NCI-H510A (cell line): ENCODE data around the gene ALS2.

Source experiments
- DNase-seq: peaks from one replicate; lab custom pipeline; 2025; lab: John Stamatoyannopoulos, UW

The ALS2 gene

DNA sequence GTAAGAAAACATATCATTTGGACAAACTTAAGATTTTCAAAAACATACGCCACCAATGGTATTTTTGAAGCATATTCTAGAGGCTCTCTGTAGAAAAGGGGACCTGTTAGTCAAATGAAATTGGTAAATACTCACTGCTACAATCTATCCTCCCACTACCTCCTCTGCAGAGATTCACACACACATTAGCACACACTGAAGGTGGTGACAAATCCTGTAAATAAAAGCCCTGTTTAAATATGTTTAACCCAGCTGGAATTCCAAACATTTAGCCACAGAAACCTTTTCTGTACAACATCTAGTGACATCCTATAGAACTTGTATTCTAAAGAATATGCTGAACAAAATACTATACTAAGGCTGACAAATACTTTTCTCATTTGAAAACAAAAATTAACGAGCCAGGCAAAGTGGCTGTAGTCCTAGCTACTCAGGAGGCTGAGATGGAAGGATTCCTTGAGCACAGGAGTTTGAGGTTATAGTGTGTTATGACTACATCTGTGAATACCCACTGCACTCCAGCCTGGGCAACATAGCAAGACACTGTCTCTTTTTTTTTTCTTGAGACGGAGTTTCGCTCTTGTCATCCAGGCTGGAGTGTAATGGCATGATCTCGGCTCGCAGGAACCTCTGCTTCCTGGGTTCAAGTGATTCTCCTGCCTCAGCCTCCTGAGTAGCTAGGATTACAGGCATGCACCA lies 25.9 kb downstream of the ALS2 start:
- DNase-seq, result no peak

GRCh38 chr2:201751566-201751965 lies 29.2 kb downstream of the ALS2 start:
- DNase-seq, result no peak

DNA sequence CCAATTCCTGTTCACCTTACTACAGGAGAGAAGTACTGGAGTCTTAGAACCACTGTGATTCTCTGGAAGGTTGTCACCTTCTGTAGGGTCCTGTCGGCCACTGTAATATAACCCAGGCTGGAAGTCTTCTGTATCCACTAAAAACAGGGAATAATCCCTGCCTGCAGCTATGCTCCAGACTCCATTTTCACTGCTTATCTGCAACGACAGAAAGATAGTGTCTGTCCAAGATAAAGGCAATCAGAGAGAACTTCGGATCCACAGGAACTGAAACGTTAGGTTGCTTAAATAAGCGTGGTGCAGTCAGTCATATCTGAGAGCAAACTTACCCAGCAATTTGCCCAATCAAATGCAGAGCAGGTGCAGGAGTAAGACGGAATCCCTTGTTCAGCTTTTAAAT lies 34.2 kb downstream of the ALS2 start:
- DNase-seq, result no peak

GRCh38 chr2:201735486-201735885 lies 45.2 kb downstream of the ALS2 start:
- DNase-seq, result no peak

DNA sequence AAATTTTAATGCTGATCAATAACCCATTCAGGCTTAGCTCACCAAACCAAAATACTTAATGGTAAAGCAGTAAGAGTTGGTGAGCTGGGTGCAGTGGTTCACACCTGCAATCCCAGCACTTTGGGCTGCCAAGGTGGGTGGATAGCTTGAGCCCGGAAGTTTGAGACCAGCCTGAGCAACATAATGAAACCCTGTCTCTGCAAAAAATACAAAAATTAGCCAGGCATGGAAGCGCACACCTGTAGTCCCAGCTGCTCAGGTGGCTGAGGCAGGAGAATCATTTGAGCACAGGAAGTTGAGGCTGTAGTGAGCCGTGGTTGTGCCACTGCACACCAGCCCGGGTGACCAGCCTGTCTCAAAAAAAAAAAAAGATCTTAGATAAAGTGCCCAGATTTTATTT lies 46.6 kb downstream of the ALS2 start:
- no peak for DNase-seq

DNA sequence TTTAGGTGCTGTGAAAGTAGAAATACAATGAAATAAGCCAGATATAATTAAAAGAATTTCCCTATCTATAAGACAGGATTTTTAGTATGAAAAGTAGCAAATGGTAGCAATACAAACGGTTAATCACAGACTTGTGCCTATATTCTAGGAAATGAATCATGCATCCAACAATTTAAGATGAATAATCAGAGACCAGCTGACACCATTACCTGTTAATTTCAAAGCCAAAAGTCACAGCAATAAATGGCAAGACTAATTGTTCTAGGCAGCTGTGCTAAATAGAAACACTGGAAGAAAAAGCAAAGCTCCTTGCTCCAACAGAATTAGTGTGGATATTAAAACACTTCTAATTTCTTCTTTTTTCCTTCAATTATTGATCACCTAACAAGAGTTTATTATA lies 47.2 kb downstream of the ALS2 start:
- DNase-seq, result no peak

DNA sequence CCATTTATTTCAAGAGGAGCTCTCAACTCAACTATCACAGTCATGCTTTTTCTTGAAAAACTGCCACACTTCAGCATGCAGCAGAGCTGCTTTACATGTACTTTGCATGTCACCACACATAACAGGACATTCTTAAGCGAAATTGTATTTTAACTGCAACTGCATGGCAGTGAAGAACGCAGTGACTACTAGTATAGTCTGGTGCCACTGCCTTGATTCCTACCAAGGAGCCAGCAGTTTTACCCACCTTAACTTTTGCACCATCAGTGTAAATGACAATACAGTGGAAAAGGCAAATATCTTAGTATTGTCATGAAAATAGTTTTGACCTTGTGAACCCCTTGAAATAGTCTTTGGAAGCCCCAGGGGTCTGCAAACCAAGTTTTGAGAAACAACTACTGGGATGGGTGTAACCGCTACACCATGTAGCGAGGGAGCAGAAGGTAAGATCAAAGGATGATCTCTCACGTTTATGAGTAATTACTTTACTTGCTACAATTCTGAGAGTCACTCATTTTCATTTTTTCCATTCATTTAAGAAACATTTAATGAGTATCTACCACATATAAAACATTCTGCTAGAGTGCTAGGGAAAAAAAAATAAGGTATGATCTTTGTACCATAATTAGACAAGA lies 50.0 kb downstream of the ALS2 start:
- no peak for DNase-seq

- no peak for DNase-seq
These were observed 65.3 kb downstream of the ALS2 start for GRCh38 chr2:201715459-201715858.

DNA sequence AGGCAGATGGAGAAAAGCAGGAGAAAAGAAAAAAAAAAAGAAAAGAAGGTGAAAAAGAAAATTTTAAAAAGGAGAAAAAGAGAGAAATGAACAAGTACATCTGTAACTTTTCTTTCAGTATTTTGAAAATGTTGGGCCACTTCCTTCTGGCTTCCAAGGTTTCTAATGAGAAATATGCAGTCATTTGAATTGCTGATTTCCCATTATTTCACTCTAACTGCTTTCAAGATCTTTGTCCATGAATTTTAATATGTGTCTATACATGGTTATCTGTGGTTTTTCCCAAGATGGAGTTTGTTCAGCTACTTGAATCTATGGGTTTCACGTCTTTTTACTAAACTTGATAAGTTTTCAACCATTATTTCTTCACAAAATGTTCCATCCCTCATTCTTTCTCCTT lies 68.0 kb downstream of the ALS2 start:
- no peak for DNase-seq

DNA sequence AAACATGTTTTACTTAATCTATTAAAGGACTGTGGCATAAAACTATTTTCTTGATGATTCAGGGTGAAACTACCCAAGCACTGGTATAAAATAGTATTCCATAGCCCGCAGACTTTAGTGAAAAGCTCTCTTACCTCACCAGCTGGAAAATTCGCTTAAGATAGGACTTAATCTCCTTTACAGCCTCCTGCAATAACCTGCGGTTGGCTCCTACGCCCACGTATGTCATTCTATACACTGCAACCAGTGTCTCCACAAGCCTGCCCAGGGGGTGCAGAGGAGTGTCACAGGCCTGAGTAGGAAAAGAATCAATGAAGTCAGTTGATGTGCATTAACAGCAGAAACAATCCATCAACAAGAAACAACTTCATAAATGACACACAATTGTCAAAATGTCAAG lies 71.0 kb downstream of the ALS2 start:
- DNase-seq, result no peak

- DNase-seq, result no peak
These were observed 71.7 kb downstream of the ALS2 start for GRCh38 chr2:201709049-201709448.

DNA sequence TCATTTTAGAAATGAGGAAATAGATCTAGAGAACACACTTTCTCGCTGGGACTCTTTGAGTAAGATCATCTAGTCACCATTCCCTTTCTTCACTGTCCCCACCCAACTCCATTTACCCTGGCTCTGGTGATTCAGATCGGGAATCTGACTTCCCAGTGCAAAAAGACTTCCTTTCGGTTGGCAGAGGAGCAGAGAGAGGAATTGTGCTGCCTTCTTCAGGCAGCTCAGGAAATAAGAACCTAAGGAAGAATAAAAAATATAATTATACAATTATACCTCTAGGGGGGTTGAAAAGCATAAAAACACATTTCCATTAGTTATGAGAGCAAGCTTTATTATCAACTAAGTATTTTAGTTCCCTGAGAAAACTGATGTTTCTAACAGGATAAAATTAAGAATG lies 73.0 kb downstream of the ALS2 start:
- no peak for DNase-seq

GRCh38 chr2:201707142-201707541 lies 73.6 kb downstream of the ALS2 start:
- DNase-seq, result no peak

DNA sequence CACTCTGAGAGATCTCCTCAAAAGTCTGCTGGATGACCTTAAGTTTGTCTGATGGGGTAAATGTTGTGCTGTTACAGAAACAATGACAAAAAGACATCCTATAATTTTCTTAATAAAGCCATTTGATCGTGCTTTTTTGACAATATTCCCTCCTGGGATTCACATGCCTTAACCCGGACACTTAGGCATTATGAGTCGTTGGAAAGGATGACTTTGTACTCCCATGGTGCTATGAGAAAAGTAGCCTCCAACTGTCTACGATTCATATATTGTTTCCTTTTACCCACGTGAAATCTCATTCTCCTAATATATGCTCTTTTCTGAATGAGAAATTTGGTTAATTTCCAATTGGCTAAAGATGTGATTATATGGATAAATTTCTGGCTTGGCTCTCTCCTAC lies 76.2 kb downstream of the ALS2 start:
- DNase-seq, result no peak

DNA sequence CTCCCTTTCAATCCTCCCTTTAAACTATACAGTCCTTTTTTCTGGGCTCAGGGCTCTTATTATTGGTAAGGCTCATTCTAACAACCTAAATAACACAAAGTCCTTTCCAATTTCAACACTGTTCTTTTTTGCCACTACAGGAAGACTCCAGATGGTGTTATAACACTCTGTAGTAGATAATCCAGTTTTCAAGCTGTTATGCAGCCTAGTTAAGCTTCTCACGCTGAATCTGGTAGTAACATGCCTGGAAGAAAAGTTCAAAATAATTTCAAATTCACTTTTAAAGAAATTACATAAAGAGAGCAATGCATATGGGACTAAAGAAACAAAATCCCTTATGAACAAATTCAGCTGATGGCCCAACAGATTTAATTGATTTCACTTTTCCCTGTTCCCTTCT lies 79.1 kb downstream of the ALS2 start:
- no peak for DNase-seq

DNA sequence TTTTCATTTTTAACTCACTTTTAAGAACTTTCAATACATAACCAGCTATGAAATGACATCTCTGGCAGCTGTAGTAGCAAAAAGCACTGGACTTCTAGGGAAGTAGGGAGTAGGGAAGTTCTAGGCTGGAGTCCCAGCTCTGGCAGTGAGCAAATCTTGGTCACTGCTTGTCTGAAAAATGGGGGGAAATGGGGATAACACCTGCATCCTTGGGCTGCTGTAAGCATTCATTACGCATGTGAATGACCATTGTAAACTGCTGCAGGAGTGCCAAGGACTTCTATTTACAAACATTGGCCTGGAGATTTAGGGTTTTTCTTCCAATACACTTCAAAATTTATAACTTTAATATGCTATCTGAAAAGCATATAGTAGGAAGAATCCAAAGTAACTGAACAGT lies 81.3 kb downstream of the ALS2 start:
- no peak for DNase-seq

DNA sequence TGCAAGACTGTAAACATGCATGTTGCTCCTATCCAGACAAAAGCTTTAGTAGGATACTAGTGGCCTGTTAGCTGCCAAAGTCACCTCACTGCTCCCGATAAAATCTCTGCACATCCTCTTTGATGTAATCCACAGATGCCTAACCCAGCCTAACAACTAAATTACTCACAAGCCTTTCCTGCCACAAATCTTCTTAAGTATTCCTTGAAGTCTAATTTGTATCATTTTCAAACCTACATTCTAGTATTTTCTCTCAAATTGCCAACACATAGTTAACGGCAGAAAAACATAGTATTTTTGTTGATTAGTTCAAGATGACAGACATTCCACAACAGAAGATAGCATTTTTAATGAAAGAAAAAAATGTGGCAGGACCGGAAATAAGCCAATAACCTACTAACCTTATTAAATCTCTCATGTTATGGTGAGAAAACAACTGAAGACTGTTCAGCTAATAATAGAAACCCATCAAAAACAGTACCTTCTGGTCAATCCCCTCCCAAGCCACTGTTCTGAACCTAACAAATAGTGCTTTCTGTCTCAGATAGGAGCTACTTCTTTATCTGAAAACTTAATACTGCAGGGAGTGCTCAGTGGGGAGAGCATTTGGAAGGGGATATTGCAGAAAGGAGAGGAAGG lies 82.0 kb downstream of the ALS2 start, which contains the start of gene MPP4:
TSS of gene MPP4 (minus strand) at position 57 of the 639 bp plus-strand sequence. CDS start 4,690 bp downstream, outside the sequence.
- DNase-seq, result no peak

GRCh38 chr2:201697899-201698298 lies 82.8 kb downstream of the ALS2 start:
- no peak for DNase-seq

GRCh38 chr2:201696151-201696659 lies 84.5 kb downstream of the ALS2 start:
- DNase-seq, result no peak

DNA sequence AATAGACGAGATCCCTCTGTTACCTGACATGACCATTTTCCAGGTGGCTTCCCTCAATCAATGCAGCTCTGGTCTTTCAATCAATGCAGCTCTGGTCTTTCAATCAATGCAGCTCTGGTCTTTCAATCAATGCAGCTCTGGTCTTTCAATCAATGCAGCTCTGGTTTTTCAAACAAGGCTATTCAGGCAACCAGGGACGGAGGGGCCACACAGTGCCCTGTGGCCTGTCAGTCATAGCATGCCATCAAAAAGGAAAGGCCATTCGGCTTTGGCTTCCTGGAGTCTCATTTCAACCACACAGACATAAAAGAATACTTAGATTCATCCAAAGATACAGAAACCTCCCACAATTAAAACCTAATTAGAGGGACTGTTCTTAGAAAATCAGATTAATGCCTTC lies 95.6 kb downstream of the ALS2 start:
- DNase-seq, result no peak

- no peak for DNase-seq
These were observed 100.0 kb downstream of the ALS2 start for GRCh38 chr2:201680743-201681142.

DNA sequence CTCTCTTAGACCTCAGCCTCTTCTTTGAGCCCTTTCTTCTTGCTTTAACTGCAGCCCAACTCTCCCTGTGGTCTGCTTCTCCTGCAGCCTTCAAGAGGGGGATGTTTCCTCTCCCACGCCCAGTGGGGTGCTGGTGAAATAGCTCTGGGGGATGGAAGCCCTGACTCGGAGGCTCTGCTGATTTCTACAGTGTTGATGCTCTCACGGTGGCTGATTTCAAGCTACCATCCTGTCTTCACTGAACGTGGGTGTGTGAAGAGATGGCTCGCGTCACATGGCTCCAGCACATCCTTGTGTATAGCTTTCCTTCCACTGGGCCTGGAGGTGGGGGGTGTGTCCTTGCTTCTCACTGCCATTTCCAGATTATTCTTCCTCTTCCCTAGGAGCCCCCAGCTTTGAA lies 102.3 kb downstream of the ALS2 start:
- no peak for DNase-seq

DNA sequence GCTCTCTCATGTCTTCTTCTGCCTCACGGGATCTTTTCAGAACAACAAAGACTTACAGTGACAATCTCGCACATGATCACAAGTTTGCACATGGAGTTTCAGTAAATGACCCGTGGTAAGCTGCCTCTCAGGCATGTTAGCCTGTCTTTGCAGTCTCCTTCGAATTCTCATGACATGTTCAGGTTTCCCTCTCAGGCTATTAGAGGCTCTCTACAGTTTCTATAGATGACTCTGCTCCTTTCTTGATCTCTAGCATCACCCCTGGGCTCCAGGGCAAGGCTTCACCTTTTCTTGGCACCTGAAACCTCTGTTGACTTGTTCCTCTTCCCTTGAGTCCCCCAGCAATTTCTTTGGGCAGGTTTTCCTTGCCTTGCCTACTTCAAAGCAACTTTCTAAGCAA lies 105.3 kb downstream of the ALS2 start:
- DNase-seq, result no peak
